ENCODE results near the gene SYMPK.

GRCh38 chr19:45769821-45770191, 93.1 kb downstream of the SYMPK start:
- TF ChIP-seq POLR2AphosphoS5 (IDR thresholded peaks at IDR 0.05) (no peak), POLR2A (IDR thresholded peaks at IDR 0.05) (no peak), EP300 (IDR thresholded peaks at IDR 0.05) (no peak), CTCF (IDR thresholded peaks at IDR 0.05) (no peak)

All from gastroesophageal sphincter (tissue), 3 donors.